ENCODE measurements around the gene ARNT2.
"Not testable (repeated sequence)": the region's sequence is repeated elsewhere in the genome, so short reads cannot be mapped to it uniquely, and the experiment has no call there.

Gene ARNT2

DNA sequence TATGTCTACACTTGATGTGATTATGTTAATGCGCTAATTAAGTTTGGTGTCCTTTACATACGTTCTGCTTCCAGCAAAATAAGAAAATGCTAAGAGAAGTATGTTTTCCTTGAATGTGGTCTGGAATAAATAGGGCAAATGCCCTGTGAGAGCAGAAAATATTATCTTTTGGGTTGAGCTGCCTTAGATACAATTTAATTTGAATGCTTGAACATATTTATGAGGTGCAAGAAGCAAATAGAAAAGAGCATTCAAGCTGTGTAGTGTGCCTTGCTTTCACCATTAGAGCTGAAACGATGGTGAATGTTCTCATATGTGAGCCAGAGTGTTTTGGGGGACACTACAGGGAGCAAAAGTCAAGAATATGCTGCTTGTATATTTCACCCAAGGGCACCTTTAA lies 15.9 kb upstream of the ARNT2 start:
- Mint-ChIP-seq H3K4me3 (no peak overlapping the region), H3K27ac (no peak overlapping the region), H3K27me3 (ENCODE audit: low read depth, poor library complexity) (no peaks in the 10 kb centered on the region)

DNA sequence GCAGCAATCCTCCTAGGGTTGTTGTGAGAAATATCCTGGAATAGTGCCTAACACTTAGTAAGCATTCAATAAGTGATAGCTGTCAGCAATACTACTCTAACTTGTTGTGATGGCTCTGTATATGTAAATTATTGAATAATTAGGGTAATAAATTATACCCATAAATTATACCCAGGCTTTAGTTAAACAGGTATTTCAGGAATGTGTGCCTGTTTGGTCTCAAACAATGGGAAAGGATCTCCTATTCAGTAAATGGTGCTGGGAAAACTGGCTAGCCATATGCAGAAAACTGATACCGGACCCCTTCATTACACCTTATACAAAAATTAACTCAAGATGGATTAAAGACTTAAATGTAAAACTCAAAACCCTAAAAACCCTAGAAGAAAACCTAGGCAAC lies 14.8 kb upstream of the ARNT2 start:
- Mint-ChIP-seq H3K27ac (no peak overlapping the region), H3K9me3 (no peaks in the 10 kb centered on the region), H3K27me3 (ENCODE audit: low read depth, poor library complexity) (peaks cover 4% of the 10 kb centered on the region), H3K36me3 (ENCODE audit: low read depth) (no peaks in the 10 kb centered on the region), H3K4me3 (no peak overlapping the region), H3K4me1 (no peaks in the 10 kb centered on the region)
- TF ChIP-seq, protein P1, sequence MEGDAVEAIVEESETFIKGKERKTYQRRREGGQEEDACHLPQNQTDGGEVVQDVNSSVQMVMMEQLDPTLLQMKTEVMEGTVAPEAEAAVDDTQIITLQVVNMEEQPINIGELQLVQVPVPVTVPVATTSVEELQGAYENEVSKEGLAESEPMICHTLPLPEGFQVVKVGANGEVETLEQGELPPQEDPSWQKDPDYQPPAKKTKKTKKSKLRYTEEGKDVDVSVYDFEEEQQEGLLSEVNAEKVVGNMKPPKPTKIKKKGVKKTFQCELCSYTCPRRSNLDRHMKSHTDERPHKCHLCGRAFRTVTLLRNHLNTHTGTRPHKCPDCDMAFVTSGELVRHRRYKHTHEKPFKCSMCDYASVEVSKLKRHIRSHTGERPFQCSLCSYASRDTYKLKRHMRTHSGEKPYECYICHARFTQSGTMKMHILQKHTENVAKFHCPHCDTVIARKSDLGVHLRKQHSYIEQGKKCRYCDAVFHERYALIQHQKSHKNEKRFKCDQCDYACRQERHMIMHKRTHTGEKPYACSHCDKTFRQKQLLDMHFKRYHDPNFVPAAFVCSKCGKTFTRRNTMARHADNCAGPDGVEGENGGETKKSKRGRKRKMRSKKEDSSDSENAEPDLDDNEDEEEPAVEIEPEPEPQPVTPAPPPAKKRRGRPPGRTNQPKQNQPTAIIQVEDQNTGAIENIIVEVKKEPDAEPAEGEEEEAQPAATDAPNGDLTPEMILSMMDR (IDR thresholded peaks at IDR 0.05) = no peak
- no peak for DNase-seq

More for the DNA sequence above, 15.9 kb upstream of the ARNT2 start:
- H3K4me1 Mint-ChIP-seq = no peaks in the 10 kb centered on the region
- TF ChIP-seq, protein P1 (IDR thresholded peaks at IDR 0.05) = no peak
- H3K9me3 Mint-ChIP-seq = no peaks in the 10 kb centered on the region
- H3K36me3 Mint-ChIP-seq (ENCODE audit: low read depth) = no peaks in the 10 kb centered on the region
- no peak for DNase-seq

DNA sequence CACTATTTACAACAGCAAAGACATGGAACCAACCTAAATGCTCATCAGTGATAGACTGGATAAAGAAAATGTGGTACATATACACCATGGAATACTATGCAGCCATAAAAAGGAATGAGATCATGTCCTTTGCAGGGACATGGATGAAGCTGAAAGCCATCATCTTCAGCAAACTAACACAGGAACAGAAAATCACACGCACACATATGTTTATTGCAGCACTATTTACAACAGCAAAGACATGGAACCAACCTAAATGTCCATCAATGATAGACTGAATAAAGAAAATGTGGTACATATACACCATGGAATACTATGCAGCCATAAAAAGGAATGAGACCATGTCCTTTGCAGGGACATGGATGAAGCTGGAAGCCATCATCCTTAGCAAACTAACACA lies 13.2 kb upstream of the ARNT2 start:
- H3K4me1 Mint-ChIP-seq; DNase-seq; H3K36me3 Mint-ChIP-seq (ENCODE audit: low read depth); H3K4me3 Mint-ChIP-seq; H3K27ac Mint-ChIP-seq; H3K9me3 Mint-ChIP-seq: not testable (repeated sequence)
- H3K27me3 Mint-ChIP-seq (ENCODE audit: low read depth, poor library complexity) = peaks cover 11% of the 10 kb centered on the region

DNA sequence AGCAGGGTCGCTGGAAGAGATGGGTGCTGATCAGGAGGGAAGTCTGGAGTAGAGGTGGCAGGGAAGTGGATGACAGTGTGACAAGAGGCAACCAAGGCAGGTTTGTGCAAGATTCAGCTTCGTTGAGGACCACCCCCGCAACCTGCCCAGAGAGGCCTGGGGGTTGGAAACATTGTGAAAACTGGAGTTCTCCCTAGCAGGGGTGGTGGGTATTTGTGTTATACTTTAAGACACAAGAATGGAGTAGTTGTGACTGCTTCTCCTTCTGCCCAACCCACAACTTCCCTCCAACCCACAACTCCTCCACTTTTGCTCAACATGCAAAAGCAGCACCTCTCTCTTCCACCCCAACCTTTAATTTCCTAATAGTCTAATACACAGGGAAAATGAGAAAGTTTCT lies 8.6 kb upstream of the ARNT2 start:
- no peak overlapping the region for H3K27ac Mint-ChIP-seq
- no peak for DNase-seq
- peaks cover 27% of the 10 kb centered on the region for H3K27me3 Mint-ChIP-seq (ENCODE audit: low read depth, poor library complexity)
- TF ChIP-seq, protein P1 (IDR thresholded peaks at IDR 0.05) = no peak
- no peaks in the 10 kb centered on the region for H3K9me3 Mint-ChIP-seq
- no peak overlapping the region for H3K4me3 Mint-ChIP-seq
- H3K4me1 Mint-ChIP-seq = peaks cover 4% of the 10 kb centered on the region
- peaks cover 5% of the 10 kb centered on the region for H3K36me3 Mint-ChIP-seq (ENCODE audit: low read depth)

DNA sequence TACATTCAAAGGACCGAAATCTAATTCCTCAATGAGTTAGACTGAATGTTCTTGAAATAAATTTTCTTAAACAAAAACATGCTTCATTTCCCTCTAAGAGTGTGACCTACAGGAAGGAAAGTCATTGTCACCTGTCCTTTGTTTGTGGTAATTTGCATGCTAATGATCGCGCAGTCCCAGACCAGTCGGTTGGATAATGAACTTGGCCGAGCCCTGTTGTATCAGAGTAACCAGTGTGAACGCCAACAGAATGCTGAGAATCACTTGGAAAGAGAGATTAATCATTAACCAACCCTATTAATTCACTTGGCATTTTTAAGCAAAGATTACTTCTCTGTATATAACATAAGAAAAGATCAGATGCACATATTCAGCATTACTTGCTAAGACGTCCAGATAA lies 8.1 kb upstream of the ARNT2 start:
- Mint-ChIP-seq H3K27me3 (ENCODE audit: low read depth, poor library complexity) (peaks cover 27% of the 10 kb centered on the region), H3K27ac (no peak overlapping the region), H3K4me1 (peaks cover 4% of the 10 kb centered on the region), H3K9me3 (no peaks in the 10 kb centered on the region), H3K4me3 (no peak overlapping the region), H3K36me3 (ENCODE audit: low read depth) (peaks cover 5% of the 10 kb centered on the region)
- DNase-seq = no peak
- TF ChIP-seq, protein P1 (IDR thresholded peaks at IDR 0.05) = no peak

DNA sequence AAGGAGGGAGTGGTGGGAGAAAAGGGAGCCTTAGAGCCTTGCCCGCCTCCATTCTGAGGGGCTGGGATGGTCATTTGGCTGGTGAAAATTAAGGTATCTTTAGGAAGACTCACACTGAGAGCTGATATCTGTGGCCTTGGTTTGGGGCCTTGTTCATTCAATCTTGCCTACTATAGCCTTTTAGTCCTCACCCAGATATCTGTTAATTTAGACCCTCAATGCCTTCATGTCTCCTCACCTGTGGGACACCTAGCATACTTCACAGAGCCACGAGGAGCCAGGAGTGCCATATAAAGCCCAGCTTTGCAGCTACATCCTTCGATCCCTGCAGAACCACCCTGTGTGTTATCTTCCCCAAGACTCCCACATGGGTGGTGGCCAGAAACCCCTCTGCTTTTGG lies 4.7 kb upstream of the ARNT2 start:
- no peak overlapping the region for H3K4me3 Mint-ChIP-seq
- no peak for DNase-seq

More for the DNA sequence above, 4.7 kb upstream of the ARNT2 start:
- H3K27ac Mint-ChIP-seq = no peak overlapping the region
- peaks cover 5% of the 10 kb centered on the region for H3K36me3 Mint-ChIP-seq (ENCODE audit: low read depth)
- H3K27me3 Mint-ChIP-seq (ENCODE audit: low read depth, poor library complexity) = peaks cover 29% of the 10 kb centered on the region
- TF ChIP-seq, protein P1 (IDR thresholded peaks at IDR 0.05) = no peak
- H3K9me3 Mint-ChIP-seq = no peaks in the 10 kb centered on the region
- H3K4me1 Mint-ChIP-seq = peaks cover 26% of the 10 kb centered on the region

All from nephron progenitor cell (in vitro differentiated cells).